Kidney tubule cell (primary cell): ENCODE data around the gene PVALB.

Source experiments
- DNase-seq: peaks from one replicate; pipeline ENCODE4 v3.0.0-alpha.2; 2018; ENCODE audit warnings: low spot score

Gene PVALB, protein sequence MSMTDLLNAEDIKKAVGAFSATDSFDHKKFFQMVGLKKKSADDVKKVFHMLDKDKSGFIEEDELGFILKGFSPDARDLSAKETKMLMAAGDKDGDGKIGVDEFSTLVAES

GRCh38 chr22:36816636-36817524, at the start of gene PVALB:
TSS of gene PVALB (minus strand) at chr22:36817035. CDS start at chr22:36817005, 30 bp downstream.
- peak; percentile 21 for DNase-seq

GRCh38 chr22:36865346-36865745, 48.5 kb upstream of the PVALB start:
- peak; percentile 17 for DNase-seq

DNA sequence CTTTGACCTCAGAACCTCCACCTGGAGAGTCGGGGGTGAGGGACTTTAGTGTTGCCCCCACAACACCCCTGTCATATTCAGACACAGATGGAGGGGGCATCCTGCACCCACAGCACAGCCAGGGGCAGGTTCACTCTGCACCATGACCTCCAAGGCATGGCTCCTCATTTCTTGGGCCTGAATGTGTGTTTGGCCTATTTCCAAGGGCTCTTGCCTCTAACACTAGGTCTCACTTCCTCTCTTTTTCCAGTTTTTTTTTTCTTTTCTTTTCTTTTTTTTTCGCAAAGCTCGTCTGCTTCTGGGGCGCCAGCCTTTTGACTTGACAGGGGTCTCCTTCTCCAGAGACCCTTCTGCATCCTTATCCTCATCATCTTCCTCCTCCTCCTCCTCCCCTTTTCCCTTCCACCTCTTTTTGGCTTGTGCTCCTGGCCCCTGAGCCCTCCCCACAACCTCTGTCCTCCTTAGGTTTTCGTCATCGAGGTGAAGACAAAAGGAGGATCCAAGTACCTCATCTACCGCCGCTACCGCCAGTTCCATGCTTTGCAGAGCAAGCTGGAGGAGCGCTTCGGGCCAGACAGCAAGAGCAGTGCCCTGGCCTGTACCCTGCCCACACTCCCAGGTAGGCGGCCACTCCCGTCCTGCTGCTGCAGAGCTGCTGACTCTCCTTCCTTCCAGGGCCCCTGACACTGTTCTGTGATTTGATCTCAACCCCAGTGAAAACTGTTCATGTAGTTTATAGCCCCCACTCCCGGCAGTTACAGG, 47.8 kb upstream of the PVALB start:
- no peak for DNase-seq

- no peak for DNase-seq
Observed at GRCh38 chr22:36863979-36864378, 47.1 kb upstream of the PVALB start.

DNA sequence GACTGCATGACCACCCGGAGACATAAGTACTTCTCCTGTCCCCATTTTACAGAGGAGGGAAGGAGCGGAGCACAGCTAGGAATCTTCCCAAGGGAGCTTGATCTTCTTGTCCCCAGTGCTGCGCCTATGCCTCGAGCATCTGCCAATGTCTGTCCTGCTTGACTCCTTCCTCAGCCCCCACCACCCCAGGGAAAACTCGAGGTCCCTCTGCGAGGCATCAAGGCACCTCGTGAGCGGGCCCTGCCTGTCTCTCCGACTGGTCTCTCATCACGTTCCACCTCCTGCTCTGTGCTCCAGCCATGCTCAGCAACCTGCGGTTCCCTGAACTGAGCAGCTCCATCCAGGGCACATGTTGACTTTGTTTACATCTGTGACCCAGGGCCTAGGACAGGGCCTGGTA, 46.4 kb upstream of the PVALB start:
- DNase-seq = no peak

DNA sequence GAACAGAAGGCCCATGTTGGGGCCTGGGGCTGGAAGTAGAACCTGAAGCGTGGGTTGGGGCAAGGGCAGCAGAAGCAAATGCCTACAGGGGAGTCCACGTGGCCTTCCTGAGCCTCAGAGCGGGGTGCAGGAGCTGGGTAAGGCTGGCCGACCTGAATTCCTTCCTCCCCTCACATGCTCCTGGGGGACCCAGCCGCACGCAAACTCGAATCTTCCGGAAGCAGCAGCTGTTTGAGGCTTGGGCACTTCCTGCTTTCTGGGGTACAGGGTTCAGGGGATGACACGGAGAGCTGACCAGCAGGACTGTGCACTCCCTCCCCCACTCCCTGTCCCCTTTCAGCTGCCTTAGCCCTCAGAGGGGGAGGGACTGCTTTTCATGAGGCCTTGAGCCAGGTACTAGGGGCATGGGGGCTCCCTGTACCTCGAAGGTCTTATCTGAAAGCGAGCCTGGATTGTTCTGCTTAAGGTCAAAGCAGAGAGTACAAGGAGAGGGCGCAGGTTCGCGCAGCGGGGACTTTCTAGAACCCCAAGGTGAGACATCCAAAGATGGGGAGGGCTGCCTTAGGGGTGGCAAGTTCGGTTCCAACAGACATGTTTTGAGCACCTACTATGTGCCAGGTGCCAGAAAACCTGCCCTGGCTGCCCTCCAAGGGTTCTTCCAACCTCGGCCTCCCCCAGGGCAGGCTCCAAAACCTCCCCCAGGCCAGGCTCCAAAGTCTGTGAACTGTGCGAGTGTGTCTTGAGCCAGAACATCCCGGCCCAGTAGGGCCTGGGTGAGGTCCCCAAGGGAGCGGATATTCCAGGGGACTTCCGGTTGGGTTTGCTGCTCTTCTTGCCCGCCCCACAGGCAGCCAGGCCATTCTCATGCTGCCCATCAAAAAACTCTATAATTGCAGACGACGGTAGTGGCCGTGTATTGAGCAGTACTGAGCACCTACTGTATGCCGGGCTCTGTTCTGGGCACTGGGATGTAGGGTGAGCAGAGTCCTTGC, 45.7 kb upstream of the PVALB start:
- no peak for DNase-seq

DNA sequence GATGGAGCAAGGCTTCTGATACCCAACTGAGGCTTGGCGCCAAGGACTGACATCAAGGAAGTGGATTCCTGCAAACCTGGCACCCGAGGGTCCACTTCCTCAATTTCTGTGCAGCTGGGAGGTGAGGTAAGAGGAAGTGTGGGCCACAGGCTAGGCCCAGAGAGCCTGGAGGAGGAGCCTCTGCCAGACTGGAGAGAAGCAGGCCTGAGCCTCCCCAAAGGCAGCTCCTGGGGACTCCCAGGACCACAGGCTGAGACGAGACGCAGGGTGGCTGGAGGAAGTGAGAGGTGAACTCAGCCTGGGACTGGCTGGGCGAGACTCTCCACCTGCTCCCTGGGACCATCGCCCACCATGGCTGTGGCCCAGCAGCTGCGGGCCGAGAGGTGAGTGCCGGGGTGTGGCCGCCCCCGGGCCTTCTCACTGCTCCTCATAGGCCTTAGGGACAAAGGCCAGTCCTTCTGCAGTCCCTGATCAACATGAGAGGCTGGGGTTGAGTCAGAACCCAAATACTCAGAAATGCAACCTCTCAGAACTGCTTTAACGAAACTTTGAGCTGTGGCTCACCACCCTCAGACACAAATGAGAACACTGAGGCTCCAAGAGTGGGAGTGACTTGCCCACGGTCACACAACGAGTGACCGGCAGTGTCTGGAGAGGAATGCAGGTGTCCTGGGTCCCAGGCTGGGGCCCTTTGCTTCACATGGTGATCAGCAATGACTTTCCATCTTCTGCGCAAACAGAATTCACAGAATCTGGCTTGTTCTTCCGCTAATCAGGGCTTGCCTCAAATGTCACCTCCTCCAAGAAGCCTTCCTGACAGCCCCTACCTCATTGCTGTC, 44.2 kb upstream of the PVALB start, which contains the start of gene NCF4:
TSS of gene NCF4 (plus strand) at position 186 of the 839 bp plus-strand sequence. CDS start at position 352, 166 bp downstream.
- no peak for DNase-seq

DNA sequence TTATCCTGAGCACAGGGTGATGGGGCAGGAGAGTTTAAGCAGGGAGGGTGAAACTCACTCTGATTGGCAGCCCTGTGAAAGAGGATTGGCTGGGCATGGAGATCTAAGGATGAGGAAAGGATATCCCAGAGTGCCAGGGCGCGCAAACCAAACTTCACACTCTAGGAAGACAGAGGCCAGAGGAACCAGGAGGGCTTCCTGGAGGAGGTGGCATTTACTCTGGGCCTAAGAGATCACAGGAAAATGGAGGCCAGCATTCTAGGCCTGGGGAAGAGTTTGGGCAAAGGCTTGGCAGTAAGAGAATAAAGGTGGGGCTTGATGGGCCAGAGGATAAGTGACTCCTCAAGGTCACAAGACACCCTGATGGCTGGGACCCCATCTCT, 43.6 kb upstream of the PVALB start:
- DNase-seq = no peak

- DNase-seq = no peak
Observed at GRCh38 chr22:36860017-36860416, 43.2 kb upstream of the PVALB start.

- no peak for DNase-seq
Observed at GRCh38 chr22:36858966-36859365, 42.1 kb upstream of the PVALB start.

- DNase-seq = no peak
Observed at GRCh38 chr22:36858156-36858555, 41.3 kb upstream of the PVALB start.

DNA sequence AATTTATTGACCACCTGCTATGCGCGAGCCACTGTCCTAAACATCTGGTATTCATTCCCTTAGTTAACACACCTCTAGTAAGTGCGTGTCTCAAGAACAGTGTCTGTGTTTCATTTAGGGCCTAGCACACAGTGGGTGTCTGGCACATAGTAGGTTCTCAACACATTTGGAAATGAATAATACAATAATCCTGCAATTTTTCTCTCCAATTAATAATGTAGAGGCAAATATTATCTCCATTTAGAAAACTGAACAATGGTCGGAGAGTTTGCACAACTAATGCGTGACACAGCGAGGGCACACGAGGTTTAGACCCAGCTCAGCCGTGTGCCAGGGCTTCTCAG, 39.9 kb upstream of the PVALB start:
- DNase-seq = no peak

DNA sequence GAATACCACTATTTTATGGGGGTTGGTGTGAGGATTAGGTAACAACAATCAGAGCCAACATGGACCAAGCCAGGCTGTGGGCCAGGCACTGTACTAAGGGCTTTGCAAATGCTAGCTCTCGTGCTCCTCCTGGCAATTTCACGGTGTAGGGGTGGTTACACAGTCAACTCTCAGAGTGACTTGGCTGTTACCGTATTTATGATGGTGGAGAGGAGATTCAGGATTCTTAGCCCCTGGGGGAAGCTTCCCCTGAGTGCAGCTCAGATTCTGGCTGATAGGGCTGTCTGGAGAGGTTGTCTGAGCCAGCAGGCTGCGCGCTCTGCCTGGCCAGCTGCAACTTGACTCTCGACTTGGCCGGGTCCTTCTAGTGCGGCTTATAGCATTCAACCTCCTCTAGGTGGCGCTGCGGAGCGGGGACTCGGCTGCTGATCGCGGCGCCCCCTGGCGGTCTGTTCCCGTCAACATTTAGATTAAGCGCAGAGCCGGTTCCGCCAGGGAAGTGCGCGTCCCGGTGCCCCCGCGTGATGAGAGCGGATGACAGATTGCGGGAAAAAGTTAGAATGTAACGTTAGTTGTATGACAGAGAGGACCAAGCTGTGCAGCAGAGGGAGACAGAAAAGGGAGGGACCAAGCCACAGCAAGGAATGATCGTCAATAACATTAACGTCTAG, 39.4 kb upstream of the PVALB start:
- DNase-seq = peak; percentile 80

DNA sequence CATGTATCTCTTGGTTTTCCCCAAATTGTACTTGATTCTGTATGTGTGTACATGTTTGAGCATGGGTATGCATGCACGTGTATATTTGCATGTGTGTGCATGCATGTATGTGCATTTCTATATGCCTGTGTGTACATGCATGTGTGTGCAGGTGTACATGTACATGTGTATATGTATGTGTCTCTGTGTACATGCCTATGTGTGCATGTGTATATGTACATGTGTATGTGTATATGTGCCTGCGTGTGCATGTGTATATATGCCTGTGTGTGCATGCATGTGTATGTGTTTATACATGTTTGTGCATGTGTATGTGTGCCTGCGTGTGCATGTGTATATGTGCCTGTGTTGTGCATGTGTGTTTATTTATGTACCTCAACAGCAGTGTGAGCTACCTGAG, 38.6 kb upstream of the PVALB start:
- DNase-seq = no peak

DNA sequence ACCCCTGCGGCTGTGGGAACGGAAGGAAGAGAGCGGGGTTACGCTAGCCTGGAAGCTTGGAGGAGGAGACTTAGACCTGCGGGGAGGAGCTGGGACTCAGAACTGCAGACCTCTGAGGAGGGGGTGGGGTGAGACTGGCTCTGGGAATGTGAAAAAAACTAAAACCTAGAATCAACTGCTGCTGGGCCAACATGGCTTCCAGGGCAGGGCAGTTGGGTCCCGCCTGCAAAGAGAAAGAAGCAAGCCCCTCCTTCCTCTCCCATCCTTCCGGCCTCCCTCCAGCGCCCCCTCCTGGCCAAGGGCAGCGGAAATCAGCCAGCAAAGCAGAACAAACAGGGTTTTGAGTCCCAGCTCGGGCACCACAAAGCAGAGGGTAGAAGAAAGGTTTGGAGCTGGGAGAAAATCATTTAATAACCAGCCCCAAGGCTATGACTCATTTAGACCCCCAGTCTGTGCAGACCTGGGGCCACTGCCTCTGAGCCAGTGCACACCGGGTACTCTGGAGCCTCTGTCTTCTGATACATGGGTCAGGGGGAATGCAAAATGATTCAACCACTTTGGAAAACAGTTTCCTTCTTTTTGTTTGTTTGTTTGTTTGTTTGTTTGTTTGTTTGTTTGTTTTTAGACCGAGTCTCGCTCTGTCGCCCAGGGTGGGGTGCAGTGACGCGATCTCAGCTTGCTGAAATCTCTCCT, 36.7 kb upstream of the PVALB start:
- DNase-seq = peak; percentile 49

DNA sequence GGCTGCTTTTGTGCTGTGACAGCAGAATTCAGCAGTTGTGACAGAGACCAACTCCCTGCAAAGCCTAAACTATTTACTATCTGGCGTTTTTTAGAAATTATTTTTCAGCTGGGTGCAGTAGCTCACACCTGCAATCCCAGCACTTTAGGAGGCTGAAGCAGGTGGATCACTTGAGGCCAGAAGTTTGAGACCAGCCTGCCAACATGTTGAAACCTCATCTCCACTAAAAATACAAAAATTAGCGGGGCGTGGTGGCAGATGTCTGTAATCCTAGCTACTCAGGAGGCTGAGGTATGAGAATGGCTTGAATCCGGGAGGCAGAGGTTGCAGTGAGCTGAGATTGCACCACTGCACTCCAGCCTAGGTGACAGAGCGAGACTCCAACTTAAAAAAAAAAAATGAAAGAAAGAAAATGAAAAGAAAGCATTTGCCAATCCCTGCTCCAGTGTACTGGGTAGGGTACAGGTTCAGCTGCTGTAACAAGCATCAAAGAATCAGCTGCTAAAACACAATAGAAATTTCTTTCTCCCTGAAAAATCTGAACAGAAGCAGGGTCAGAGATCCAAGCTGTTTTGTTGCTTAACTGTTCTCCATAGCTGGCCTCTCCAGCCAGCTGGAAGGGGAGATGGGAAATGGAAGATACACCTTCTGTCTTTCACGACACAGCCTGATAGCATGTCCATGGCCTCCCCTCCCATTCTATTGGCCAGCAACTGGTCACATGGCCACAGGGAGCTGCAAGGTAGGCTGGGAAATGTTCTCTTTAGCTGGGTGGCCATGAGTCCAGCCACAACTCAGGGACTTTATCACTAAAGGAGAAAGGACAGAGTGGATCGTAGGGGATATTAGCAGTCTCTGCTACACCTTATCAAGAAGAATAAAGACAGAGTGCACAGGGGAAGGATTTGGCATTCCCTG, 35.5 kb upstream of the PVALB start:
- DNase-seq = no peak

- no peak for DNase-seq
Observed at GRCh38 chr22:36850682-36851081, 33.8 kb upstream of the PVALB start.

DNA sequence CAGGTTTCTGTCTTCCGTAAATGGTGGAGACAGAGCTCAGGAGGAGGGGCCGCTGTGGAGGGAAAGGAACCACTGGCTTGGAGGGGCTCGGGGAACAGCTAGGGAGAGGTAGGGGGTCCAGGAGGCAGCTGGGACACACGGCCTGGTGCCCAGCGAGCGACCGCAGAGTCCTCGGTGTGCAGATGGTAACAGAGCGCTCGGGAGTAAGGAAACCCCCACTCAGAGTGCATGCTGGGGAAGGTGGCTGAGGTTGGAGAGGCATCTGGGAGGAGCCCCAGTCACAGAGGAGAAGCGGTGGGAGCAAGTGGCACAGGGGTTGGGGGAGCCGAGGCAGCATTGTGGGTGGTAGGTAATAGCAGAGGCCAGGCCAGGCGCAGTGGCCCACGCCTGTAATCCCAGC, 33.2 kb upstream of the PVALB start:
- no peak for DNase-seq

GRCh38 chr22:36846949-36847348, 30.1 kb upstream of the PVALB start:
- no peak for DNase-seq
